DMS114 treated with DMSO at 0.1 percent for 48 hours (cell line): ENCODE data around the gene MYLK3.
"Not testable (repeated sequence)": the region's sequence is repeated elsewhere in the genome, so short reads cannot be mapped to it uniquely, and the experiment has no call there.

Experiments used
- DNase-seq: peaks from one replicate; lab custom pipeline; 2025; ENCODE audit not compliant: unreplicated experiment; lab: John Stamatoyannopoulos, UW

The MYLK3 gene

DNA sequence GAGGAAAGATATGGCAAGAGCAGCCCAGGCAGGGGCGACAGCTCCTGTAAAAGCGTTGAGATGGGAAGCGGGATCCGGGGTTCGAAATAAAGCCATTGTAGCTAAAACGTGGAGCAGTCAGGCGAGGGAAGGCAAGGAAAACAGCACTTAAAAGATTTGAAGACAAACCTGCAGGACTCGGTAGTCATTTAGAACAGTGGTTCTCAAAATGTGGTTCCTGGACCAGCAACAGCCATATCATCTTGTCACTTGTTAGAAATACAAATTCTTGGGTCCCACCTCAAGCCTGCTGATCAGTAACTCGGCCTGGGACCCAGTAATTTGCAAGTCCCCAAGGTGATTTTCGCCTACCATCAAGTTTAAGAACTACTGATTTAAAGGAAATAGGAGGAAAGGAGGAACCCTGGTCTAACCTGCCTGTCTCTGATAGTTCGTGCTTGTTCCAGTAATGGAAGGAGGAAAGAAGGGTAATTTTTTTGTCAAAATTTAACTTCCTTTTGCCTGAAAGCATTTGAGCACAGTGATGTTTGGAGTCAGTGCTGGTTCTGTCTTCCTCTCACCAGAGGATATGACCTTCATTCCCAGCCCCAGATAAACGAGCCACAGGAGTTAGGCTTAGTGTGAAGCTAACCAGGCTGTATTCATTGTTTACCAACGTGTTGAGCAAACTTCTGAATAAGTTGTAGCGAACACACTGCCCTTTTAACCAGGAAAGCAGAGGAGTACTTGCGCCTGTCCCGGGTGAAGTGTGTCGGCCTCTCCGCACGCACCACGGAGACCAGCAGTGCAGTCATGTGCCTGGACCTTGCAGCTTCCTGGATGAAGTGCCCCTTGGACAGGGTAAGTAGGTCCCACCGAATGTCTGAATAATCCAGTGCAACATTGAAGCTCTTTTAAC lies 57.6 kb downstream of the MYLK3 start:
- no peak for DNase-seq

DNA sequence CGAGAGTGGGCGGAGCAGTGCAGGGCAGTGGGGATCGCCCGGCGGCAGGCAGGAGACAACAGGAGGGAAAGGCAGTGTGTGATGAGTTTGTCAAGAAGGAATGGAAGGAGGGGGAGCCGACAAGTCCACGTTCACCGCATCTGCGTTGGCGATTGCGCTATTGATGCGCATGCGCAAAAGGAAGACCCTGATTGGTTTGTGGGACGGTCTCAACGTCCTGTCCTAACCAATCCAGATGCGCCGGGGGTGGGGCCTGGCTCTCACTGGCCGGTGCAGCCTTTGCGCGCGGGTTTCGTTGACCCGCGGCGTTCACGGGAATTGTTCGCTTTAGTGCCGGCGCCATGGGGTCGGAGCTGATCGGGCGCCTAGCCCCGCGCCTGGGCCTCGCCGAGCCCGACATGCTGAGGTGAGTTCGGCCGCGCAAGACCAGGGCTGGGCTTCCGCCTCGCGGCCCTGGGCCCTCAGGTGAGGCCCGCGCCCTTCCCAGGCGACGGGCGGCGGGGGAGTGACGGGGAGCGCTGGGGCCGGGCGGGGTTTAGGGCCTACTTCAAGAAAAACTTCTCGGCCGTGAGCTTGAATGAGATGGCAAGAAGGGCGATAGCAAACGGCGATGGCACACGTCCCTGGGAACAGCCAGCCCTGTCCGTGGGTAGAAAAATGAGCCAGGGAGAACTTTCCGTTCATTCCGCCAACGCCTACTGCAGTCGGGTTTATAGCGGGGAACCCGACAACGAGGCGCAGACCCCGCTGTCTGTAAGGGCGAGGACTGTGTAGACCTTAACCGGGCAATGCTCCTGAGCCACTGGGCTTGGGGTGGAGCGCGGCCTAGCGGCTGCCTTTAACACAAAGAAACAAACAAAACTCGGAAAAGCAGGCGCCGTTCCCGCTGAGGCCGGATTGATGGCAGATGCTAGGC lies 58.5 kb downstream of the MYLK3 start, which contains the start of gene ORC6:
Gene ORC6 (plus strand): TSS at position 295 of the 916 bp plus-strand sequence. CDS start 47 bp downstream, at position 342.
- peak; percentile 98 for DNase-seq

DNA sequence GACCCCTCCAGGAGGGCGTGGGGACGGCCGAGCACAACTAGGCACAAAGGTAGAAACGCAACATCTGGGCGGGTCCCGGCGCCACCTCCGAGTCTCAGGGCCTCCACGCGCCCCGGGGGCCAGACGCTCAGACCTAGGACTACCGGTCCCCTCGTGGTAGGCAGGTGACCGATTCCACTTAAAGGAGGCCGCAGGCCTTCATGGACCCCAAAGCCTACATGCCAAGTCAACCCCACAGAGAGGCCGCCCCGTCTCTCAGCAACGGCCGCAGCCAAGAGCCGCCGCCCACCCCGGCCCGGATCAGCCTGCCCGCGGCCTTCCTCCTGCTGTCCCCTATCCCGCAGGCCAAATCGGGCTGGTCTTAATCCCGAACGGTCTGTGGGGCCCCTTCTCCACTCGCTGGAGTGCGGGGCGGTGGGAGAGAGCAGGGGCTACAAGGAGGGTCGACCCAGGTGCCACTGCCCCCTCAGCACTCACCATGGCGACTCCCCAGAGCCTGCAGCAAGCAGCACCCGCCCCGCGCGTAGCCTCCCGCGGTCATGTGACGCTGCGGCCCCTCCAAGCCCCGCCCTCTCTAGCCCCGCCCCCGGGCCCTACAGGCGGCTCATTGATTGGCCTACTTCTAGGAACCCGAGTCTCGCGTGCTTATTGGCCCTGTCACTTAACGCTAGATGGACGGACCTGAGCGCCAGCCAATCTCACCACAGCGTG lies 59.3 kb downstream of the MYLK3 start, which contains the start of gene VPS35:
Gene VPS35 (minus strand): TSS at position 525 of the 711 bp plus-strand sequence. CDS start 45 bp downstream, at position 480.
- peak; percentile 98 for DNase-seq

DNA sequence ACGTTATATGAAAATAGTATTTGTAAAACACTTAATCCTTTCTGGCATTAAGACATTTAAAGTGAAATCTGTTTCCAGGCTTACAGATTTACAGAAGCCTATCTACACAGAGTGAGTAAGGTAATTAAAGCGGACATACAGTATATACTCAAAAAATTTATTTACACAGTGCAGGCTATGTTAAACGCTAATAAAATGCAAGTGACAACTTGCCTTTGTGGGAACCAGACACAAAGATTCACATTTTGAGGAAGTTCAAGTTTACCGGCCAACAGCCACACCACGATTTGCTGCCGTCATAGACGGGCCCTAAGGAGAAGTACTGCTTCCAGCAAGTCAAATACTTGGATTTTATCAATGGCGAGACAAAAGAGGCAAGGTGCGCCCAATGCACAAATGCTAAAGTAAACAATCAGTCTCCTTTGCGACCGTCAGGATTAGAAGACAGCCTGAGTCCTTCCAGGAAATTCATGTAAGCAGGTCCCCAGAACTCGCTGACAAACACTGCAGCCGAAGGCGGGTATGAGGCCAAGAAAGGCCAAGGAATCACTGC lies 60.0 kb downstream of the MYLK3 start:
- no peak for DNase-seq

DNA sequence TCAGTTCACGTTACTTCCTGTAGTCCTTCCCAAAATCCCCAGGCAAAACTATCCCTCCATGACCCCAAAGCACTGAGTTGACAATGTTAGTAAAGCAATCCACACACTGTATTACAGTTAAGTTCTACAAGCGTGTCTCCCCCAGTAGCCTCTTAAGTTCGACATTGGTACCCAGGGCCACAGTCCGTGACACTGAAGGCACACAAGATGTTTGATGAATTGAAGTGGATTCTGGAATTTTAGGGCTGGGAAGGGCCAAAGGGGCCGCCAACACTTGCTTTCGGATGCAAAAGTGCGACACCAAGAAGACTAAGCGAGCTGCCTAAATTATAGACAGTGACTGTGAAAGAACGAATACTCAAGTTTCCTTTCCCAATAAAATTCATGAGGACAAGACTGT lies 60.7 kb downstream of the MYLK3 start:
- DNase-seq: no peak

DNA sequence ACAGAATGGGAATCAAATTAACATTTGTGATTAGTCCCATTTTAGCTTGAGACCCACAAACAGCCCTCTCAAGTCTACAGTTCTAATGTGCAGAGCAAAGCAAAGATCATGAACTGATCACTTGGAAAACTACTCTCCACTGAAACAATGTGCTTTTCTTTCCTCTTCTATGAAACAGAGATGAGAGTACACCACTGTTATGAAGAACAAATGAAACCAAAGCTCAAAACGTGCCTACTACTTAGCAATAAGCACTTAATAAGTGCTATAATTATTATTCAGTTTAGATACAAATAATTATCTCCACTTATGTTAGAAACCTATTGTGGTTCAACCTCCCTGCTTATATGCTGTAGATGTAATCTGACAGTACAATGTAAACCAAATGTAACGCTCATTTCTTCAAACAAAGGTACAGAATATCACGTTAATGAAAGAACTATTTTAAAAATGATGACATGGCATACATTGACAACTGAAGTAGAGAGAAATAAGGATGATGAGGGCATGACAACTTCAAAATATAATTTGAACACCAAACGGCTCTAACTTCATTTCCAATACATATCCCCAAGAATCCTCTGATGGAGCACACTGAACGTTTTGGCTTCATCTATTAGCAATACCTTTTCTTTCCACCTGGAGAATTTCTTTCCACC lies 61.2 kb downstream of the MYLK3 start:
- no peak for DNase-seq

DNA sequence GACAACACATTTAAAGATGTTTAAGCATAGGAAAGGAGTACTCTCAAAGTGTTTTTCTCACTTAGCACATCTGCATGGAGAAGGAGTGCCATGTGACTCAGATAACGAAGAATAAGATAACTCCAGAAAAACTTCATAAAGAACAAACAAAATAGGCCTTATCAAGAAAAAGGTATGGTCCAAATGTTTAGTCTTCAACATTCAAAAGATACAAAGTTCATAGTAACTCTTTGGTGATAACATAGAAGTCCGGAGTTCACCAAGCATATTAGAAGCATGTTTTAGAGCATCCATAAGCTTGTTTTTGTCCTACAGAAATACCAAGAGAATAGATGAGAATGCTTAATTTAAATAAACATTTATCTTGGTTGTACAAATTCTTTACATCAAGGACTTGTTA lies 66.3 kb downstream of the MYLK3 start:
- DNase-seq: not testable (repeated sequence)

DNA sequence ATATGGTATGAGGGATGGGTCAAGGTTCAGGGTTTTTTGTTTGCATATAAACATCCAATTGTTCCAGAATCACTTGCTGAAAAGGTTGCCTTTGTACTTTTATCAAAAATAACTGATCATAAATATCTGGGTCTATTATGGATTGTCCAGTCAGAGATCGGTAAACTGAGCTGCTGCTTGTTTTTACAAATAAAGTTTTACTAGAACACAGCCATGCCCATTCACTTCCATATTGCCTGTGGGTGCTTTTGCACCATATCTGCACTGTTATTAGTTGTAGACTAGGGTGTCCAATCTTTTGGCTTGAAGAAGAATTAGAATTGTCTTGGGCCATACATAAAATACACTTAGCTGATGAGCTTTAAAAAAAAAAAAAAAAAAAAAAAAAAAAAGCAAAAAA lies 70.2 kb downstream of the MYLK3 start:
- DNase-seq: not testable (repeated sequence)

DNA sequence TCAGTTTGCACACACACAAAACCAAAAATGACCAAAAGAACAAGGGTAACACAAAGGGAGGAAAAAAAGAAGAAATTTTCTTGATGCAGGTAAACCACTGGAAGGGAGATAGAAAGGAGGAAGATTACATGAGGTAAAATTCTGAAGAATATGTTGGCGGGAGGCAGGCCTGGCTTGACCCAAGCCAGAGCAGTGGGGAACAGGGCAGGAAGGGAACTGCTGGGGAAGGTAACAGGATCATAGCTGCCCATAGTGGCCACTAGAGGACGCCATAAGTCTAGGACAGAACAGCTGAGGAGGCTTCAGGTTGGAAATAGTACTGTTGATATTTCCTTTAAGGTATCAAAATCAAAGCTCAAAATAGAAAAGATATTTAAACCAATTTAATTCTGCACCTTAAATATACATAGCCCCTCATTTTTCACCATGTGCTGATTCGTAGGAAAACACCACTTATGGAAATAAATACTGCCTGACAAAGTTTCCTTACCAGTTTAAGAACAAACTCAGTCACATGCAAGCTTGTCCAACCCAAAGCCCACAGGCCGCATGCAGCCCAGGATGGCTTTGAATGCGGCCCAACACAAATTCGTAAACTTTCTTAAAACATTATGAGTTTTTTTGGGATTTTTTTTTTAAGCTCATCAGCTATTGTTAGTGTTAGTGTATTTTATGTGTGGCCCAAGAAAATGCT lies 74.7 kb downstream of the MYLK3 start:
- DNase-seq: peak; percentile 61

DNA sequence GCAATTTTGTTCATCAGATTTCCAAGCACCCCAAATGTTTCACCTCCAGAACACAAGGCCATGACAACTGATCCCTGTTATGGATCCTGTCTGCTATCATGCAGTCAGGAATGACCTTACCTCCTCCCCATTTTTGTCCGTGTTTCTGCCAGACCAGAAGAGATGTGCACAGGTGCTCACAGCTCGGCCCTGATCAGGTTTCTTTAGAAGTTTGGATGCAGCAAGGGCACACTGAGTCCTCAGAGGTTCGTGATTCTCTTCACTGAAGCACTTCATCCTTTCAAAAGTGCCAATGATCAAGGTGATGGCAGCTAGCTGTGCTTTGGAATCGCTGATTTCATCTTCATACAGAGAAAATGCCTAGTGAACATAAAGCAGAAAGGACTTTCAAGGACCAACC lies 86.0 kb downstream of the MYLK3 start:
- no peak for DNase-seq

DNA sequence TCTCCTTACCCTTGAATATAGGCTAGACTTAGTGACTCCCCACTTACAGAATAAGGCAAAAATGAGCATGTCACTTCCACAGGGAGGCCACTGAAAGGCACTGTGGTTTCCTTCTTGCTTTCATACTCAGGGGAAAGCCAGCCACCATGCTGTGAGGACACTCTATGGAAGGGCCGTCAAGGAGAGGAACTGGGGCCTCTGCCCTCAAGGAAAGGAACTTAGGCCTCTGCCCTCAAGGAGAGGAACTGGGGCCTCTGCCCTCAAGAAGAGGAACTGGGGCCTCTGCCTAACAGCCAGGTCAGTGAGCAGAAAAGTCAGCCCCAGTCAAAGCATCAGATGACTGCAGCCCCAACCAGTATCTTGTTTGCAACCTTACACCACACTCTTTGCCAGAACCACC lies 89.2 kb downstream of the MYLK3 start:
- DNase-seq: no peak
